ENCODE results near the gene GNAT1.
"Not testable (repeated sequence)": the region's sequence is repeated elsewhere in the genome, so short reads cannot be mapped to it uniquely, and the experiment has no call there.

GNAT1 gene

DNA sequence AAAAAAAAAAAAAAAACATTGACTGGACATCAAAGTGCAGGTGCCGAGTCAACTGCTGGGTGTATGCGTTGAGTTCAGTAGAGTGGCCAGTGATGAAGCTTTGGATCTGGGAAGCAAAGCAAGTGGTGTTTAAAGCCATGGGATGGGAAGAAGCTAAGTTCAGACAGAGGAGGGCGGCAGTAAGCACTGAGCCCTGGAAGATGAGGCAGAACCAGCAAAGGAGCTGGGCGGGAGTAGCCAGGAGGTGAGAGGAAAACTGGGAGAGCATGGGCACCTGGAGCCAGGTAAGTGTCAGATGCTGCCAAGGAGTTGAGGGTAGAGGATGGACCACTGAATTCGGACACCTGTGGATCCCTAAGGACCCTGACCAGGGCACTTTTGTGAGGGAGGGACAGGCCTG, 33.2 kb downstream of the GNAT1 start:
- no peak for DNase-seq

DNA sequence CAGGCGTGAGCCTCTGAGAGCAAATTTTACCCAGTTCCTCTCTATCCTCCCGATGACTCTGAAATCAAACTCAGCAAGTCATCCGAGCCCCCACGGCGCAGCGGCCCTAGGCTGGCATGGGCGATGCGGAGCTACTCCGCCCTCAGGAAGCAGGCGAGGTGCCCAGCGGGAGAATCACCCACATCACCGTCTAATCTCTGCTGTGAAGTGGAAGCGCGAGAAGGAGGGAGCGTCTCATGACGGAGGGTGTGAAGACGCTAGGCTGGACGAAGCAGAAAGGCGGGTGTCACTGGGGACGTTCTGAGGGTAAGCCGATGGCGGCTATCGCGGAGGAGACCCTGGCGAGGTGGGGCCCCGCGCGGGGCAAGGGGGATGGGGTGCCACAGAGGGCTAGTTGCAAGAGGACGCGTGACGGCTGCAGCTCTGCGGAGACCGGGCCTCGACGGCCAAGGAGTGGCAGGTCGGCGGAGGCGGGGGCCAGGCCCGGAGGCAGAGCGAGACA, 35.5 kb downstream of the GNAT1 start:
- peak; percentile 76 for DNase-seq

GRCh38 chr3:50227390-50228183, 36.2 kb downstream of the GNAT1 start:
- DNase-seq = peak; percentile 95

DNA sequence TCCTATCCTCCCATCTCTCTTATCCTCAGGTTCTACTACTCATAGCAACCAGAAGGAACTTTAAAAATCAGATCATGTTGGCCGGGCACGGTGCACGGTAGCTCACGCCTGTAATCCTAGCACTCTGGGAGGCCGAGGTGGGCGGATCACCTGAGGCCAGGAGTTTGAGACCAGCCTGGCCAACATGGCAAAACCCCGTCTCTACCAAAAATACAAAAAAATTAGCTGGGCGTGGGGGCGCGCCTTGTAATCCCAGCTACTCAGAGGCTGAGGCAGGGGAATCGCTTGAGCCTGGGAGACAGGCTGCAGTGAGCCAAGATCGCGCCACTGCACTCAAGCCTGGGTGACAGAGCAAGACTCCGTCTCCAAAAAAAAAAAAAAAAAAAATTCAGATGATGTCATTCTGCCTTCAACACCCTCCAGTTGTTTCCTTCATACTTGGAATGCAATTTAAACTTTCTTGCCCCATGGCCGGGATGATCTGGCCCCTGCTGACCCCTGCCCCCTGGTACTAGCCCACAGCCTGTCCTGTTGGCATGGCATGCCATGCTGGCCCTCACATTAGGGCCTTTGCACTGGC, 36.9 kb downstream of the GNAT1 start:
- not testable (repeated sequence) for DNase-seq

DNA sequence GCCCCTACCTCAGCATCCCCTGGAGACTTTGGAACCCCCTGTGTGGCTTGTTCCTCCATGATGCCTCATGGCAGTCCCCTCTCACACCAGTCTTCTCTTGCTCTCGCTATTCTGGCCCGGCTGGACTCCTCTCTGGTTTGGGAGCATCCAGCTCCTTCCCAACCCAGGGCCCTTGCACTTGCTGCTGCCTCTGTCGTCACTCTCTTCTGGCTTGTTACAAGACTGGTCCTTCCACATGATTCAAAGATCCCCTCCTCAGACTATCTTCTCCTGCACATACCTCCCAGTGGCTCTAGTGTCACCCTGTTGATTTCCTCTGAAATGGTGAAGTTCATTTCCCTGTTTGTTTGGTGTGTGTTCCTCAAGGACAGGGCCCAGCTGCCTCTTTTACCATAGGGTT, 38.1 kb downstream of the GNAT1 start:
- DNase-seq = no peak

- no peak for DNase-seq
These were observed 38.8 kb downstream of the GNAT1 start for GRCh38 chr3:50230104-50230793.

DNA sequence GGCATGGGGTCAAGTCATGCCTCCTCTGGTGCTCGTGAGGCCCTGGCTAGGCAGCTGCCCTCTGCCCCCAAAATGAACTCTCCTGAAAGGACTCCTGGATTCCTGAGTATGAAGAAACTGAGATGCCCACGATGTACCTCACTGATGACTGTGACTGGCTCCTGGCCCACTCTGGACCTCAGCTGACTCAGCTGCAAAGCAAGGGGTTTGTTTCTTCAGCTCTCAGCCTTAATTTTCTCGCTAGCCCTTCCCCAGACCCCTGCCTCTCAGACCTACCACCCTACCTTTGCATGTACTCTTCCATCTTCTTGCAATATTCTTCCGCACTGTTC, 39.4 kb downstream of the GNAT1 start:
- no peak for DNase-seq

DNA sequence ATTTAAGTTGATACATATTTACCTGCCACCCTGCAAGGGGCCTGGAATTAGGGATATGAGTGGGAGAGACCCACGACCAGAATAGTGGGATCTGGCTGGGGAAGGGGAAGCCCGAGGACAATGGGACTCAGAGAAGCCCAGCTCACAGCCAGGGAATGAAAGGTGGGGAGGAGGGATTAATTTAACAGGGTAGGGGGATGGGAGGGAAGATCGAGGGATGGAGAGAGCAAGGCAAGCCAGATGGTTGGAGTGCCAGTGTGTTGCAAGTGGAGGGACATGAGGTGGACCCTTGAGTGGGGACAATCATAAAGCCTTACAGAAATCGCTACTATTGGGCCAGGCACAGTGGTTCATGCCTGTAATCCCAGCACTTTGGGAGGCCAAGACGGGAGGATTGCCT, 40.2 kb downstream of the GNAT1 start:
- no peak for DNase-seq

GRCh38 chr3:50232303-50232702, 40.9 kb downstream of the GNAT1 start:
- no peak for DNase-seq

DNA sequence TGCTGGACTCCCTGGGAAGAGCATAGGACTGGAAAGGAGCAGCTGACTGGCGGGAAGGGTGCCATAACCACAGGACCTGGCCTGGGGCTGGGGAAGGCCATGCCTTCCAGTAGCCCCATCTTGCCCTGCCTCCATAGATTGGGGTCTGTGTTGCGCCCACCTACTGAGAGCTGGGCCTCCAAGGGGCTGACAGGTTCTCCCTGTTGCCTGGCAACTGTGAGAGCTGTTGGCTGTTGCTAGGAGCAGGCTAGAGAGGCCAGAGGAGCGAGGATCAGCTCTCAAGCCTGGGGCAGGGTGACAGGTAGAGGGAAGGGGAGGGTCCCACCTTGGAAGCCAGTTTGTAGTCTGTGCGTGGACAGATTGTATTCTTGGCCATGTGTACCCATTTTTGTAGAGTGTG, 41.8 kb downstream of the GNAT1 start:
- no peak for DNase-seq

- DNase-seq = peak; percentile 97
These were observed 44.5 kb downstream of the GNAT1 start, which contains the start of gene GNAI2 for GRCh38 chr3:50235716-50236483. TSS of gene GNAI2 (plus strand) at chr3:50236204. CDS start at chr3:50236336, 132 bp downstream.

DNA sequence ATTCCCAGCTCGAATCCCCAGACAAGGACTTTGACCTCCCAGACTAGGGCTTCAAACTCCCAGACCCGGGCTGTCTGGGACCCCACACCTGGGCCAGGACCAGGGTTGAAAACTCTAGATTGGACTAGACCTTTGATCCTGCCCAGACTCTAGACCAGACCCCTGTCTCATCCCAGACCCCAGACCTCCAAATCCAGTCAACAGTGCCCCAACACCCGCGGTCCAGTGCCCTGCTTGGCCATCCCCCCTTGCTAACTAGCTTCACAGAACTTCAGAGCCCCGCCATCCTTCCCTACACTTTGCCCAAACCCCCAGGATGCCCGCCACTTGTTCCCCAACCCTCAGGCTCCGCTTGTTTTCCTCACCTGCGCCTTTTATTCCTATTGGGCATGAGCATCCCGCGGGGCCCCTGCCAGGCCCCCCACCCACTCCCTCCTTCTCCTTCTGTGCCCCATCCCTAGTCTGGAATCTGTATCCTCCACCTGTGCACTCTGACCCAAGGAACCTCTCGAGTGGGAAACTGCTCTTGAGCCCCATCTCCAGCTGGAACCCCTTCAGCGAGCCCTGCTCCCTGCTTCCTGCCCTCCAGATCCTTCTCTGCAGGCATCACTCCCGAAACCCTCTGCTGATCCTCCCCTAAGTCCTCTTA, 45.2 kb downstream of the GNAT1 start:
- peak; percentile 46 for DNase-seq

- peak; percentile 51 for DNase-seq
These were observed 45.8 kb downstream of the GNAT1 start for GRCh38 chr3:50237133-50237651.

DNA sequence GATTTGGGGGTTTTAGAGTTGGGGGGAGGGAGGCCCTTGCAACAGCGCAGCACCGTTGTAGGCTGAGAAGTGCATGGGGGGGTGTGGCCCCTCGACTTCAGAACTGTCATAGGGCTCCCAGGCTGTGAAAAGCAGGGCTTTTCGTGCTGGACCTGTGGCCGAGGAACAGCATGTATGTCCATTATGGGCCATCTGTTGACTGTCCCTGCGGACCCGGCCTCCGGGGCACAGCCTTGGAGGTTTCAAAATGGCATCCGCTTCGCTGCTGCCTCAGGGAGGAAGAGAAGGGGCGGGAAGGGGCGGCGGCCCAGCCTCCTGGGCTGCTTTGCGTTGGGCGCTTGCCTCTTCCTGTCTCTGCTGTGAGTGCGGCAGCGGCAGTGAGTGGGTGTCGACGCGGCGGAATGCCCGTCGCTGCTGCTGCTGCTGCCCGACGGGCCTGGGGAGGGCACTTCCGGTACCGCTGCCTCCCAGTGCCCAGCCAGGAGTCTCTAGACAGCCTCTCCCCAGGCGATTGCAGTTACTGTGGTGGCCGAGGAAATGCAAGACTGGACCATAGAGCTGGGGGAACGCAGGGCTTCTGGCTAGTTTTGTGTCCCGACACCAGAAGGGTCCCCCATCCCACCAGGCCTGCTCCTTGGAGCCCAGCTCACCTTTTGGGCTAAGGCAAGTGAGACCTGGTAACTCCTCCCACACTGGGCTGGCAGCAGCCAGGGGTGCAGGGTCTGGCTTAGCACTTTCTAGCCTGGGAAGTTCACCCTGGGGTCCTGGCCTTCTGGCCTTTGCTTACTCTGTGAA, 46.5 kb downstream of the GNAT1 start:
- DNase-seq = peak; percentile 87

GRCh38 chr3:50238549-50239026, 47.2 kb downstream of the GNAT1 start:
- DNase-seq = peak; percentile 57

GRCh38 chr3:50239649-50240048, 48.2 kb downstream of the GNAT1 start:
- DNase-seq = no peak

DNA sequence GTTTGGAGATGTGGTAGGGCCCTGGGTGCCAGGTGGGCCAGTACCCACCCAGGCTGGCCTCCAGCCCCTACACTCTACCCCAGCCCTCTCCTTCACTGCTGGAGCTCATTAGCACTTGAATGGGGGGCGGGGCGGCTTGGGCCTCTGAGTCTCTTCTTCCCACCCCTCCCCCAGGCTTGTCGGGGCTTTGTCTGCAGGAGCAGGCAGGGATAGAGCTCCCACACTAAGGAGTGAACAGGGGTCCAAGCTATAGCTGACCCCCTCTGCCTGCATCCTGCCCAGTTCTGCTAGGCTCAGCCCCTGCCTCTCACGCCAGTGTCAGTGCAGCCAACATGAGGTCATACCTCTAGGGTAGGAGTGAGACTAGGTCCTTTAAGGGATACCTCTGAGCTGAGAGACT, 49.8 kb downstream of the GNAT1 start:
- DNase-seq = peak; percentile 76

- DNase-seq = no peak
These were observed 50.4 kb downstream of the GNAT1 start for GRCh38 chr3:50241713-50242380.

- no peak for DNase-seq
These were observed 51.0 kb downstream of the GNAT1 start for GRCh38 chr3:50242381-50242770.

DNA sequence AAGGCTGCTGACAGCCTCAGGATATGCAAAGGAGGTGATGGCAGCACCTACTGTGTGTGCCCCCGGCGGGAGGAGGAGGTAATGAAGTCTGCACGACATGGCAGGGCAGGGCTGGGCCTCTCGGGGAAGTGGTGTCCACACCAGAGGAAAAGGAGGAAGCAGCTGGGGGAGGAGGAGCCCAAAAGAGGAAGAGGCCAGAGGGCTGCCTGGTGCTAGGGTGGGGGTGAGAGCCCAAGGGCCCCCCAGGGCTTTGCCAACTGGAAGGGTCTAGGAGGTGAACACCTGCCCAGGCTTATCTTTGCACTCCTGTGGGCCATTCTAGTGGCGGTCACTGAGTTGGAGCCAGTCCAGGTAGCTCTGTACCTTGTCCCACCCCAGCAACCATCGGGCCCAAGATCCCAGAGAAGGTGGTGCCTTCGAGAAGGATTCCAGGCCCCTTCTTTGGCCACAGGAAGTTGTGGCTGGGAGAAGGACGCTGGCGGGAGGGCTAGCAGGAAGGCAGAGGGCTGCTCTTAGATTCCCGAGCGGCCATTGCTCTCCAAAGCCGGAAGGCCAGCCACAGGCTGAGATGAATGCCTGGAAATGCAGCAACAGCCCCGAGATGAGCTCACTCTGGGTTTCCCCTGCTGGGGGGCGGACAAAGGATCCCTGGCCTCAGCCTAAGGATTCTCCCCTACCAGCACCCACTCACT, 51.6 kb downstream of the GNAT1 start:
- no peak for DNase-seq
